Heart left ventricle (tissue), 16 donors: ENCODE data around the gene CDH2. TPM values are rescaled to one million over a fixed set of nuclear protein-coding genes. Genes with fewer than 3 reads are reported as not detected.
A peak's percentile ranks its signal among the peaks of the same experiment; 100 is the strongest.

Source experiments
- ATAC-seq, 4 donors: fragments of 200-7000 bp; cut with Tn5 transposase; one replicate each; pipeline ENCODE4 v1.9.1; 2020 to 2022; ENCODE audit warnings: moderate library complexity in 4 of 4, mild to moderate bottlenecking in 3 of 4, moderate number of reproducible peaks in 1 of 4
- DNase-seq, 5 donors: peaks; one replicate each; pipeline ENCODE4 v3.0.0-alpha.2; 2020
- H3K27ac ChIP-seq, 12 donors: fragments of 200-600 bp; sonication (generic) in 4 of 12; one replicate each; pipeline versions ENCODE4 v1.5.0 to v1.8.0; 2016 to 2022; ENCODE audit warnings: mild to moderate bottlenecking in 2 of 12
- H3K27me3 ChIP-seq, 9 donors: fragments of 200-600 bp; sonication (generic) in 2 of 9; one replicate each; pipeline versions ENCODE4 v1.5.1 to v1.8.0; 2016 to 2022; ENCODE audit warnings: mild to moderate bottlenecking in 3 of 9
- H3K36me3 ChIP-seq, 9 donors: fragments of 200-600 bp; sonication (generic) in 2 of 9; one replicate each; pipeline versions ENCODE4 v1.5.0 to v1.8.0; 2018 to 2022; ENCODE audit warnings: mild to moderate bottlenecking in 2 of 9
- H3K4me1 ChIP-seq, 12 donors: fragments of 200-600 bp; sonication (generic) in 4 of 12; one replicate each; pipeline versions ENCODE4 v1.5.0 to v1.8.0; 2016 to 2022; ENCODE audit warnings: mild to moderate bottlenecking in 3 of 12
- H3K4me3 ChIP-seq, 12 donors: fragments of 200-600 bp; sonication (generic) in 4 of 12; one replicate each; pipeline versions ENCODE4 v1.5.0 to v1.8.0; 2017 to 2022; ENCODE audit warnings: mild to moderate bottlenecking in 9 of 12, moderate library complexity in 4 of 12
- H3K9me3 ChIP-seq, 12 donors: fragments of 200-600 bp; sonication (generic) in 4 of 12; one replicate each; pipeline versions ENCODE4 v1.5.0 to v1.8.0; 2016 to 2022; ENCODE audit warnings: mild to moderate bottlenecking in 1 of 12
- CTCF ChIP-seq, 12 donors: fragments of 200-600 bp; sonication (generic) in 4 of 12; IDR thresholded peaks; one replicate each; pipeline versions ENCODE4 v1.5.0 to v1.8.0; 2018 to 2022; ENCODE audit warnings: antibody characterized with exemption in 12 of 12, mild to moderate bottlenecking in 5 of 12
- POLR2A ChIP-seq, 2 donors: fragments of 450-650 bp; IDR thresholded peaks; one replicate each; pipeline ENCODE4 v1.6.1; 2017; ENCODE audit warnings: antibody characterized with exemption in 2 of 2, mild to moderate bottlenecking in 2 of 2, moderate library complexity in 2 of 2
- WGBS, 4 donors: extraction: QIAGEN DNeasy Blood & Tissue Kit in 2 of 4; methylation state at CpG; one replicate each; pipeline versions ENCODE4 v1.1.5 to v1.1.7; 2013 to 2018; 5-methylcytosine and 5-hydroxymethylcytosine counted together
- intact Hi-C, 10 donors: fragments of 100-400 bp; cut with DNase I; formaldehyde crosslinking; loops; one replicate each; pipeline versions ENCODE4 v1.11.1 to v1.14.2; 2022
- polyA plus RNA-seq, 2 donors: library from polyadenylated mRNA; stranded (reverse); fragments of 200-250 nt; gene quantifications; one replicate each; pipeline ENCODE4 v1.2.3, GENCODE V29; 2013
- total RNA-seq, 9 donors: library from RNA; depleted of rRNA in 2 of 9; stranded (reverse); fragments of >200 nt in 2 of 9; fragmentation: NEBNext Ultra II Directional in 3 of 9; extraction: Animal tissue kit (Norgen Biotek cat#: 25700) in 3 of 9; gene quantifications; one replicate each; pipeline versions ENCODE4 v1.1.0 to v1.2.4, GENCODE V29; 2016 to 2023
- donor health status: ischemic (EF 13 %, LVEDD 7.1; RV severe dilation, severe dysfunction).
- donor health status: healthy with polysubstance abuse.
- donor health status: DM: no; HTN: yes; CAD: no.
- donor health status: DM: no; HTN: no; CAD: no.
- donor health status: ischemic (EF 25% LVEDD 6.9; RV normal size, moderate dysfunction).
- donor health status: ischemic (EF 25% LVEDD 5.7; RV mildly dilated, moderate dysfunction).
- donor health status: healthy.
- donor health status: DM: yes; HTN: yes; CAD: no.
- donor health status: ischemic (EF 35%, LVEDD 5.7; RV mildly dilated, moderate dysfunction).
- donor health status: nonischemic (EF 11% LVEDD 7.7; RV severe dilation, severe dysfunction).
- donor health status: DM: yes; HTN: yes; CAD: no.
- donor health status: PGD.
- donor health status: ischemic (EF 29% LVEDD 5.4; RV normal size, mild dysfunction).
- donor health status: nonischemic (EF 23%, LVEDD 6.1; RV moderate dilation, normal function).

CDH2 gene
- total and polyA plus RNA-seq, 11 donors: 62.5 to 594 (median 386) TPM

GRCh38 chr18:27970321-27970720, 206.6 kb downstream of the CDH2 start:
- Histone ChIP-seq H3K4me3 (no peak overlapping the region), H3K27me3 (no peaks in the 10 kb centered on the region), H3K4me1 (peaks cover 0 to 31% (median 0%) of the 10 kb centered on the region in 12 donors), H3K36me3 (peaks cover 0 to 37% (median 7%) of the 10 kb centered on the region in 9 donors), H3K27ac (no peak overlapping the region), H3K9me3 (no peaks in the 10 kb centered on the region)
- ATAC-seq (no peak), DNase-seq (no peak)
- intact Hi-C loops: no loop called here
- no peak for TF ChIP-seq CTCF (IDR thresholded peaks at IDR 0.05)
- no peak for TF ChIP-seq POLR2A (IDR thresholded peaks at IDR 0.05)
- WGBS, 4 donors: 70 to 83% (median 78%) methylated on average over 1 of the region's 1 CpG

GRCh38 chr18:27969206-27969605, 207.7 kb downstream of the CDH2 start:
- no peaks in the 10 kb centered on the region for H3K9me3 ChIP-seq
- DNase-seq: no peak
- H3K27ac ChIP-seq: peak overlapping the region in 4 of 12 donors; percentile 44 to 57 (median 55)
- no peak for ATAC-seq
- intact Hi-C loops: no loop called here
- H3K36me3 ChIP-seq: peaks cover 0 to 37% (median 7%) of the 10 kb centered on the region in 9 donors
- H3K27me3 ChIP-seq: no peaks in the 10 kb centered on the region
- H3K4me3 ChIP-seq: no peak overlapping the region
- peaks cover 0 to 33% (median 0%) of the 10 kb centered on the region in 12 donors for H3K4me1 ChIP-seq
- 70 to 83% (median 76%) methylated on average over 1 of the region's 1 CpG for WGBS, 4 donors
- TF ChIP-seq CTCF (IDR thresholded peaks at IDR 0.05): no peak
- TF ChIP-seq POLR2A (IDR thresholded peaks at IDR 0.05): no peak

GRCh38 chr18:27967913-27968824, 208.8 kb downstream of the CDH2 start:
- H3K27ac ChIP-seq: peak overlapping the region in 7 of 12 donors; percentile 5 to 57 (median 44)
- peaks cover 0 to 38% (median 5%) of the 10 kb centered on the region in 9 donors for H3K36me3 ChIP-seq
- H3K9me3 ChIP-seq: no peaks in the 10 kb centered on the region
- no peaks in the 10 kb centered on the region for H3K27me3 ChIP-seq
- H3K4me1 ChIP-seq: peaks cover 0 to 35% (median 0%) of the 10 kb centered on the region in 12 donors
- intact Hi-C loops: no loop called here
- H3K4me3 ChIP-seq: no peak overlapping the region
- 21 to 29% (median 26%) methylated on average over 4 of the region's 4 CpGs for WGBS, 4 donors
- peak; percentile 65 to 83 (median 78) for ATAC-seq
- TF ChIP-seq POLR2A (IDR thresholded peaks at IDR 0.05) (no peak), CTCF (IDR thresholded peaks at IDR 0.05) (no peak)
- DNase-seq: no peak

- ATAC-seq (no peak), DNase-seq (no peak)
- peaks cover 0 to 23% (median 0%) of the 10 kb centered on the region in 12 donors for H3K4me1 ChIP-seq
- no peak overlapping the region for H3K4me3 ChIP-seq
- TF ChIP-seq POLR2A (IDR thresholded peaks at IDR 0.05) (no peak), CTCF (IDR thresholded peaks at IDR 0.05) (no peak)
- intact Hi-C loops: no loop called here
- H3K27ac ChIP-seq: no peak overlapping the region
- H3K9me3 ChIP-seq: no peaks in the 10 kb centered on the region
- H3K27me3 ChIP-seq: no peaks in the 10 kb centered on the region
- 80 to 84% (median 83%) methylated on average over 4 of the region's 4 CpGs for WGBS, 4 donors
- peaks cover 0 to 44% (median 7%) of the 10 kb centered on the region in 9 donors for H3K36me3 ChIP-seq
These were observed 210.0 kb downstream of the CDH2 start for GRCh38 chr18:27966881-27967280.
